GM19099 (cell line): ENCODE results near the gene FOXG1.

ENCODE experiments used
- POLR2A ChIP-seq: IDR thresholded peaks from 3 replicates; pipeline ENCODE4 v1.6.1; 2011; ENCODE audit warnings: low read depth; ENCODE audit not compliant: insufficient read length; ENCODE audit errors: extremely low read depth

Gene FOXG1

GRCh38 chr14:28767030-28767852, 654 bp downstream of the FOXG1 start:
- TF ChIP-seq POLR2A = no peak

DNA sequence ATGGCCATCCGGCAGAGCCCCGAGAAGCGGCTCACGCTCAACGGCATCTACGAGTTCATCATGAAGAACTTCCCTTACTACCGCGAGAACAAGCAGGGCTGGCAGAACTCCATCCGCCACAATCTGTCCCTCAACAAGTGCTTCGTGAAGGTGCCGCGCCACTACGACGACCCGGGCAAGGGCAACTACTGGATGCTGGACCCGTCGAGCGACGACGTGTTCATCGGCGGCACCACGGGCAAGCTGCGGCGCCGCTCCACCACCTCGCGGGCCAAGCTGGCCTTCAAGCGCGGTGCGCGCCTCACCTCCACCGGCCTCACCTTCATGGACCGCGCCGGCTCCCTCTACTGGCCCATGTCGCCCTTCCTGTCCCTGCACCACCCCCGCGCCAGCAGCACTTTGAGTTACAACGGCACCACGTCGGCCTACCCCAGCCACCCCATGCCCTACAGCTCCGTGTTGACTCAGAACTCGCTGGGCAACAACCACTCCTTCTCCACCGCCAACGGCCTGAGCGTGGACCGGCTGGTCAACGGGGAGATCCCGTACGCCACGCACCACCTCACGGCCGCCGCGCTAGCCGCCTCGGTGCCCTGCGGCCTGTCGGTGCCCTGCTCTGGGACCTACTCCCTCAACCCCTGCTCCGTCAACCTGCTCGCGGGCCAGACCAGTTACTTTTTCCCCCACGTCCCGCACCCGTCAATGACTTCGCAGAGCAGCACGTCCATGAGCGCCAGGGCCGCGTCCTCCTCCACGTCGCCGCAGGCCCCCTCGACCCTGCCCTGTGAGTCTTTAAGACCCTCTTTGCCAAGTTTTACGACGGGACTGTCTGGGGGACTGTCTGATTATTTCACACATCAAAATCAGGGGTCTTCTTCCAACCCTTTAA, 1.5 kb downstream of the FOXG1 start:
- TF ChIP-seq POLR2A = no peak

- no peak for TF ChIP-seq POLR2A
These were observed 2.8 kb downstream of the FOXG1 start for GRCh38 chr14:28769276-28769880.

GRCh38 chr14:28770061-28770460, 3.5 kb downstream of the FOXG1 start:
- no peak for TF ChIP-seq POLR2A

- no peak for TF ChIP-seq POLR2A
These were observed 4.0 kb downstream of the FOXG1 start for GRCh38 chr14:28770630-28771029.

- TF ChIP-seq POLR2A = no peak
These were observed 4.6 kb downstream of the FOXG1 start for GRCh38 chr14:28771168-28771567.

GRCh38 chr14:28772613-28773012, 6.0 kb downstream of the FOXG1 start:
- no peak for TF ChIP-seq POLR2A

GRCh38 chr14:28773176-28773575, 6.6 kb downstream of the FOXG1 start:
- no peak for TF ChIP-seq POLR2A

DNA sequence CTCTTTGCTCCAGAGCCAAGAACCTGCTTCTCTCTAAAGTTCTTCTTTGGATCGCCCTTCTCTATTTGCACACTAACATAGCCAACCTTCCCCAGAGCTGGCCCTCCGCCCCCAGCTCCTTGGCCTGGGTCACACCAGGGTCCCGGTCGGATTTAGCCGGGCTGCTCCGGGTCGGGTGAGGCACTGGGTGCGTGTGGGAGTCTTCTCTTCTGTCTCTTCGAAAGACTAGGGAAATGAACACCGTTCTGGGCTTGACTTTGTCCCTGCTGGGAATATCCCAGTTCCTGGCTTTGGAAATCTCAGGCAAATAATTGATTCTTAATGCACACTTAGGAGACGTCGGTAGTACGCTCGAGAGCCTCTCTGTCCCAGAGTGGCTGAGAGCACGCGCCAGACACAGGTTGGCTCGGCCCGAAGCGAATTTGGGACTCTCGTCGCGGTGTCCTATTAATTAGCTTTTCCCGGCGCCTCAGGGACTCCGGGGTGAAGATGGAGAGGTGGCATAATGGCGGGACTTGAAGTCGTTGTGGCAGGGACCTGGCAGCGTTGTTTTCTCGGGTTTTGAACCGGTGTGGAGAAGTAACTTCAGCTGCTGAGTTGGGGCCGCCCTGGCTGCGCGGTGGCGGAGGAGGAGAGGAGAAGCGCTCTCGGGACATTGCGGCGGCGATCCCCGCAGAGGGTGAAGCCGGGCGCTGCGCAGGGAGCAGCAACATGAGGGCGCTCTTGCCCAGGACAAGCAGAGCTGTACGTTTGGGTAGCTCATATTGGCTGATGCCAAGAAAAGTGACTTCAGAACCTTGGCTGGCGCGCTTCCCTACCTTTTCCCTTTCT, 7.5 kb downstream of the FOXG1 start:
- TF ChIP-seq POLR2A = no peak

- no peak for TF ChIP-seq POLR2A
These were observed 8.5 kb downstream of the FOXG1 start for GRCh38 chr14:28774764-28775735.

GRCh38 chr14:28776482-28777266, 10.1 kb downstream of the FOXG1 start:
- no peak for TF ChIP-seq POLR2A

DNA sequence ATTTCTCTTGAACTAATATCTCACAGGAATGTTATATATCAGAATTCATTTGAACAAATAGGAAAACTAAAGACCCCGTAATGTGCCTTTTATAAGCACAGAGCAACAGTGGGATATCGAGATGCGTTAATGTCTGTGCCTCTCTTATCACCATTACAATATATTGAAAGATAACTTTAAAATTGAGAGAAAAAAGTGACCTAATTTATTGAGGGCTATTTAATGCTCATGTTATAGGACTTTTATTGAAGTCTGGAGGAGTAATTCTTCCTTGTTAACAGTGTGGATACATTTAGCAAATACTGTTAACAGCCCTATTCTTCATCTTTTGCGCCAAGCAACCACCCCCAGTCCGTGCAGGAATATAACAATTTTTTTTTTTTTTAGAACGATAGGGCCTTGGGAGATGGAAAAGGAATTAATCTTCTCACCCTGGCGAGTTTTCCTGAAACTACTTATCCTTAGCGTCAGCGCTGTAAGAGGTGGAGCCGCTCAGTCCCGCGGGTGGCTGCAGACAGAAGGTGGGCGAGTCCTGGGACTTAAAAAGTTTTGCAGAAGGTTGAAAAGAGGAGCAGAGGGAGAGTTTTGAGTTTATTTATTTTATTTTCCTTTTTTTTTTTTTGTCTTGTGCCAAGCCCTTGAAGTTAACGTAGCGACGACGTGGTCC, 11.0 kb downstream of the FOXG1 start:
- no peak for TF ChIP-seq POLR2A
